ENCODE results near the gene C14orf180. TPM values are rescaled to one million over a fixed set of nuclear protein-coding genes. Genes with fewer than 3 reads are reported as not detected.

The C14orf180 gene
- total RNA-seq, 1 experiment from 2014 or later, result not detected

DNA sequence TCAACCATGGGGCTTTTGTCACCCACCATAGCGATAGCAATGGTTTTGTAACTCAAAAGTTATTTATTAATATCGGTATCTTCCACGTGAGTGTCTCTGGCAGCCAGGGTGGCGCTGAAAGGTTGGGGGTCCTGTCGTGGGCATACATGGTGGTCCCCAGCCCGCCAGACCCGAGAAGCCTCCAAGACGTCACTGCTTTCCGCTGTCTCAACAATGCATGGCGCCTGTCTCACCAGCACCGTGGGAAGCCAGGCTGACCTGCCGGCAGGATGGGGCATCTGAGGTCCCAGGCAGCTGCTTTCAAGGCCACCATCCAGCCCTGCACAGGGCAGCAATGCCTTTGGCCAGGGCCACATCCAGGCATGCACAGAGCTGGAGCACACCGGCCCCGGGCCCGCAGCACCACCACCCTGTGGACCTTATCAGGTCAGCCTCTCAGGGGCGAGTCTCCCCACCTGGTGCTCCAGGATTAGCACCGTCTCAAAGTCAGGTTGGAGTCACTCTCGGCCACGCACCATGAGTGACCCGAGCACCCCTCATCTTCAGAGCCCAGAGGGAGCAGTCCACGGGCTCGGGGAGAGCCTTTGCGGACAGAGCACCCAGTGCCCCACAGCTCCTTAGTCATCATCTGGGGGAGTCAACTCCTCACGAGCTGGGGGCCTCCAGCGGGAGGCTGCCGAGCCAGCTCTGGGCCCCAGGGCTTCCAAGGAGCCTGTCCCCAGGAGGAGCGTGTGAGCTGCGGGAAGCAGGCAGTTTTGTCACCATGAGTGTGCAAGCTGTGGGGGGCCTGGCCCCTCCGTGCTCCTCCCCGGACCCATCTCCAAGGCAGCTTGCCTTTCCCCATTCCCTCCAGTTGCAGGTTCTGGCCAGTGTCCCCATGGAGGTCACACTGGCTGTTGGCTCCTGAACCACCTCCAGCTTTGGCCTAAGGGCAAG is 14.6 kb upstream of the C14orf180 start:
- no peak for ATAC-seq
- POLR2A ChIA-PET, result no interaction called here
- no TSS peak for BruUV-seq (replicated peaks)

More for the DNA sequence above, 14.6 kb upstream of the C14orf180 start:
- H3K4me3 ChIP-seq (ENCODE audit: low read depth in 2 of 2, low read length in 2 of 2), result no peak overlapping the region
- intact Hi-C loops (cut with micrococcal nuclease; ENCODE audit: unreplicated experiment), result loop anchor here (2.0 to 10.0 kb wide), 2 partner anchors 428 to 490 kb away; no protein-coding TSS in a partner anchor
- peaks cover 6% of the 10 kb centered on the region for H3K4me1 ChIP-seq (ENCODE audit: control insufficient read depth, insufficient read depth, low read length)
- no peaks in the 10 kb centered on the region for H3K27me3 ChIP-seq (ENCODE audit: control insufficient read depth, insufficient read depth, low read length)
- H3K27ac ChIP-seq (ENCODE audit: low read length), result no peak overlapping the region
- CTCF ChIA-PET, result interaction anchor here (0.6 to 1.2 kb wide), 2 partner anchors 25 to 422 kb away, joined by 3 read pairs; no protein-coding TSS in a partner anchor
- H3K36me3 ChIP-seq (ENCODE audit: control insufficient read depth, insufficient read depth, low read length), result no peaks in the 10 kb centered on the region
- in situ Hi-C loops (cut with HindIII; ENCODE audit: low pct_unique_long_range_greater_than_20kb, low sequenced_read_pairs), result no loop called here
- H3K9me3 ChIP-seq (ENCODE audit: control insufficient read depth, insufficient read depth, low read depth, low read length), result no peaks in the 10 kb centered on the region
- no peak for DNase-seq (ENCODE audit: low read depth, low spot score)
- TF ChIP-seq TCF7L2 (IDR thresholded peaks at IDR 0.05; ENCODE audit: low read depth, low read length) (no peak), SIN3A (IDR thresholded peaks at IDR 0.05; ENCODE audit: borderline replicate concordance, insufficient read depth, low read depth, low read length) (no peak), REST (IDR thresholded peaks at IDR 0.05; ENCODE audit: insufficient read depth in 1 of 2, low read depth in 2 of 2, low read length in 1 of 2) (no peak), CTCF (IDR thresholded peaks at IDR 0.05) (no peak), POLR2AphosphoS5 (IDR thresholded peaks at IDR 0.05; ENCODE audit: low read depth, low read length) (no peak)
